Inflammatory macrophage (primary cell): Measurements from ENCODE around the gene TMEM106C.

Experiments used
- DNase-seq, 2 donors: peaks; one replicate each; pipeline ENCODE4 v3.0.0-alpha.2; 2020 to 2022

The TMEM106C gene

DNA sequence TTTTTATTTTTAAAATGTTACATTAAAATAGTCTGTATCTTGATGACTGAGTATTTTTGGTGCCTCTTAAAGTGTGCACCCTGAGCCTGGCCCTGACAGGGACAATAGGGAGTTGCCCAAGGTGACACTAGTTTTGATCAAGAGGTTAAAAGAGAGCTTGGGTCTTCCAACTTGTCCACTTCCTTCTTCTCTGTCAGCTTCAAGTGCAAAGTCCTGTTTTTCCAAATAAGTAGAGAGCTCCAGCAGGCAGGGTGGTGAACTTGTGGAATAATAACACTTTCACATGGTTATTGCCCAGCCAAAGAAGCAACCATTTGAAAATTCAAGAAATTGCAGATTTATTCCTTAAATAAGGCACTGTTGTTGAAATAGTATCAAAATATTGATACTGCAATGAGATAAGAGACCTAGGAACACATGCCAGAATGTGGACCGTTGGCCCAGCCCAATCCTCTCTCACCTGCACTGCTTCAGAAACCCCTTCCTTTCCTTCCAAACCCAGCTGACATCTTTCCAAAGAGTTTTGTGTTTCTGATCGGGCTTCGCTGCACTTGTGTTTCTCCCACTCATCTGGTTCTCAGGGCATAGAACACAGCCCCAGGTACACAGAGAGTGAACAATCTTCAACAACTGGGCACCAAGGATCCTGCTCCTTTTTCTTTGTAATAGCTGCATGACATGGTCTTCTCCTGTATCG, 54.7 kb downstream of the TMEM106C start:
- no peak for DNase-seq
